Stimulated activated CD8-positive, alpha-beta memory T cell treated with anti-CD3 and anti-CD28 coated beads, Interleukin-7, amount 100 ng/mL, for 24 hours (primary cell): ENCODE results near the gene ZNF546.
"Not testable (repeated sequence)": the region's sequence is repeated elsewhere in the genome, so short reads cannot be mapped to it uniquely, and the experiment has no call there.

ENCODE experiments used
- DNase-seq: peaks from one replicate; pipeline ENCODE4 v3.0.0-alpha.2; 2020; ENCODE audit warnings: low read depth

Gene ZNF546

DNA sequence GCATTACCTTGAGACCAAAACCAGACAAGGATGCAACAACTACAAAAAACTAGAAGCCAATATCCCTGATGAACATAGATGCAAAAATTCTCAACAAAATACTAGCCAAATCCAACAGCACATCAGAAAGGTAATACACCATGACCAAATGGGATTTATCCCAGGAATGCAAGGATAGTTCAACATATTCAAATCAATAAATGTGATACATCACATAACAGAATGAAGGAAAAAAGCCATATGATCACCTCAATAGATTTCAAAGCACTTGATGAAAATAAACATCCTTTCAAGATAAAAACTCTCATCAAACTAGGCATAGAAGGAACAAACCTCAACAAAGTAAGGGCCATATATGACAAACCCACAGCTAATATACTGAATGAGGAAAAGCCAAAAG is 10.2 kb upstream of the ZNF546 start:
- DNase-seq: no peak

DNA sequence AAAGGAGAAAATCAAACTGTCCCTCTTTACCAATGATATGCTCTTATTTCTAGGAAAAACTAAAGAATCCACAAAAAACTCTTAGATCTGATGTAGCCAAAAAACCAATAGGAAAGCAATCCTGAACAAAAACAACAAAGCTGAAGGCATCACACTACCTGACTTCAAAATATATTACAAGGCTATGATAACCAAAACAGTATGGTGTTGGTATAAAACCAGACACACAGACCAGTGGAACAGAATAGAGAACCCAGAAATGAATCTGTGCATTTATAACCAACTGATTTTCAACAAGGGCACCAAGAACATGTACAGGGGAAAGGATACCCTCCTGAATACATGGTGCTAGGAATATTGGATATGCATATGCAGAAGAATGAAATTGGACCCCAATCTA is 9.7 kb upstream of the ZNF546 start:
- DNase-seq: no peak

DNA sequence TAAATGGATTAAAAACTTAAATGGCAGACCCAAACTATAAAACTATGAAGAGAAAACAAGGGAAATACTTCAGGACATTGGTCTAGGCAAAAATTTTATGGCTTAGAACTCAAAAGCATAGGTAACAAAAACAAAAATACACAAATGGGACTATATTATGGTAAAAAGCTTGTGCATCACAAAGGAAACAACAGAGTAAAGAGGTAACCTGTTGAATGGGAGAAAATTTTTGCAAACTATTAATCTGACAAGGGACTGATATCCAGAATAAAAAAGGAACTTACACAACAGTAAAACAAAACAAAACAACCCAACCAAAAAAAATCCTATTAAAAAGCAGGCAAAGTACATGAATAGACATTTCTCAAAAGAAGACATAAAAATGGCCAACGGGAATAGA is 9.3 kb upstream of the ZNF546 start:
- DNase-seq: no peak

DNA sequence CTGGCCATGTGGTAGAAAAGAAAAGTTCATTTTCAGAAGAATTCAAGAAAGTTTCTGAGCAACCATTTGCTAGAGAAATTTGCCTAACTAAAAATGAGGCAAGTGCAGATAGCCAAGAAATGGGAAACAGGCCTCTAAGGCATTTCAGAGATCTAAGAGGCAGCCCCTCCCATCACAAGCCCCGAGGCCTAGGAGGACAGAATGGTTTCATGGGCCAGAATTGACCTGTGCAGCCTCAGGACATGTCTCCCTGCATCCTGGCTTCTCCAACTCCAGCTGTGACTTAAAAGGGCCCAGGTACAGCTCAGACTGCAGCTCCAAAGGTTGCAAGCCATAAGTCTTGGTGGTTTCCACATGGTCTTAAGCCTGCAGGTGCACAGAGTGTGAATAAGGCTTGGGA is 3.3 kb upstream of the ZNF546 start:
- no peak for DNase-seq

DNA sequence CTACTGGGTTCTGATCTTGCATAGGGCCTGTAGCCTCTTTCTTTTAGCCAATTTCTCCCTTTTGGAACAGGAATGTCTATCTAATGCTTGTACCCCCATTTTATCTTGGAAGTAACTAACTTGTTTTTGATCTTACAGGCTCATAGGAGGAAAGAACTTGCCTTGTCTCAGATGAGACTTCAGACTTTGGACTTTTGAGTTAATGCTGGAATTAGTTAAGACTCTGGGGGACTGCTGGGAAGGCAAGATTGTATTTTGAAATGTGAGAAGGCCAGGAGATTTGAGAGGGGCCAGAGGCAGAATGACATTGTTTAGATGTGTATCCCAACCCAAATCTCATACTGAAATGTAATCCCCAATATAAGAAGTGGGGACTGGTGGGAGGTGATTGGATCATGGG is 2.5 kb upstream of the ZNF546 start:
- no peak for DNase-seq

DNA sequence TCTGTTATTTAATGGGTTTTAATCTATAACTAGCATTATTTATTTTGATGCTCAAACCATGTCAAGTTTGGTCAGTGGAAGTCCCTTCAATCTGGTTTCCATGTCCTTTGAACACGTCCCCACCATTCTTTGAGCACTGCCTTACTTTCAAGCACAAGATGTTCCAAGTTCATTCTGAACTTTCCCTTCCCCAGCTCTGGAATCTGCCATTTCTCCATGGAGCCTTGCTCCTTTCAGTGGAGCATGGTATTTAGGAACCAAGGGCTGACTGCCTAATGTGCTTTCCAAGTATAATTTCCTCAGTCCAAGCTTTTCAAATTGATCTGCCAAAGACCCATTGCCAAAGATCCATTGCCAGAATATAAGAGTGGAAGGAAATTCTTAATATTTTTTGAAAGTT is 1.1 kb upstream of the ZNF546 start:
- no peak for DNase-seq

DNA sequence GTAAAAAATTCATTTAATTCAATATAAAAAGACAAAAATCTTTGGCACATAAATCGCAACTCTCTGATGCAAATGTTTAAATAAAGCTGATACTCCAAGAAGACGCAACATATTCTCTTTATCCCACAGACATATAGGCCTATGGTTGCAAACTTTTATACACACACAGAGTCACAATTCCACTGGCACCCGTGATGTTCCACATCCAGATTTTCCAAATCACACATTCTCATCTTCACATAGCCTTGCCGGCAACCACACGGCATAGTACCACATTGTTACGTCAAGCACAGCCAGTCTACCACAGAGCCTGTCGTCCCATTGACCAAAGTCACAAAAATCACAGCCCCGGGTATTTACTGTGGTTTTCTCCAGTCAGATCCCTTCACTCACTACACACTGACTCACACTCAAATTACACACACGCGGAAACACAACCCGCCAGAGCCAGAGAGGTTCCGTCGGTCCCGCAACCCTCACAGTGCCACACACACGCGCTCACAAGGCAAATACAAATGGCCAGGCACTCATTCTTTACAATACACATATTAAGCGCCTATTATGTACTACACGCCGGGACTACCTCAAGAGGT is 546 bp upstream of the ZNF546 start:
- no peak for DNase-seq

DNA sequence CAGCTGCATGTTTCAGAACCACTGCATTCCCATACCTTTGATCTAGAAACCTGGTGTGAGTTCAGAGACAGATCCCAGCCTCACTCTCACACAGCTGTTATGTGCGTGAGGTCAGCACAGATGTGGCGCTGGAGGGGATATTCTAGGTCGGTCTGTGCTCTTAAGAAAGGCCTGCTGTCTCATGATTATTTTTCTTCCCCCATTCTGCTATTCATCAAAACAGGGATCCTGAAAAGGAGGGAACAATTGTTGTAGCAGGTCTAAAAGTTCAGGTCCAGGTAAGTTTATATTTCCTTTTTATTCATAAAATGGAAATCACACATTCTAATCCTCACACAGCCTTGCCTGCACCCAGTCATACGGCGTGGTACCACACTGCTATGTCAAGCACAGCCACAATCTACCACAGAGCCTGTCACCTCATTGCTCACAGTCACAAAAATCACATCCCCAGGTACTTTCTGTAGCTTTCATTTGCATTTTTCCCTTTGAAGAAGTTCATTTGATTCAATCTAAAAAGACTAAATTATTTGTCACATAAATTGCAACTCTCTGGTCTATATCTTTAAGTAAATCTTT is 867 bp downstream of the ZNF546 start:
- DNase-seq: no peak

DNA sequence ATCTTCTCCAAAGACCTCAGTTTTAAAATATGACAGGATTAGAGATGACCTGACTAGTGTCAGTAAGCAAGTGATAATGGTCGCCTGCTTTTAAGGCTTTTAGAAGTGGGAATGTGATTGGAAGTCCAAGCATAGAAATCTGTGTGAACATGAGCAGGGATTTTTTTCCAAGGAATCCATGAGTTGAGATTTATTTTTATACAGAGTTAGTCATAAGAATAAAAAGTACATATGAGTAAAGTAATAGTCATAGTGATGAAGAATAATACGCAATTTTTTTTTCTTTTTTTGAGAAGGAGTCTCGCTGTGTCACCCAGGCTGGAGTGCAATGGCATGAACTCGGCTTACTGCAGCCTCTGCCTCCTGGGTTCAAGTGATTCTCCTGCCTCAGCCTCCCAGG is 1.6 kb downstream of the ZNF546 start:
- DNase-seq: no peak

DNA sequence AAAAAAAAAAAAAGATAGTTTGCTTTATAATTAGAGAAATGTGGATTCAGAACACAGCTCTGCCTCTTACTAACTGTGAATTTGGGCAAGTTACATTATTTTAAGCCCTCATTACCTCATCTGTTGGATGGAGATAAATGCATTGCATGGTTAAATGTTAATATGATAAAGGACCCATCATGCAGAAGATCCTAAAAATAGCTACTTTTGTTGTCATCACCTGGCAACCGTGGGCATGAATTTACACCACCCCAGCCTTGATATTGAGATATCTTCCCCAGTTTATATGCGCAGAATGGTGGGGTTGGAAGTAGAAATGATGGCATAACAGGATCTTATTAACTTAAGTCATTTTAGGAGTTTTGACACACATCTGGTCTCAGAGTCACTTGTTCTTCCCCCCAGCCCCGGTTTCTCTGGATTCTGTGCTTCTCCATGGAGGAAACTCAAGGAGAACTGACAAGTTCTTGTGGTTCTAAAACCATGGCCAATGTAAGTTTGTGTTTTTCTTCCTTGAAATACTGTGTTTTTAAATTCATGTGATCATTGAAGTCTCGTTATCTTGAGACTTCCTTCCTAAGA is 8.9 kb downstream of the ZNF546 start:
- no peak for DNase-seq

DNA sequence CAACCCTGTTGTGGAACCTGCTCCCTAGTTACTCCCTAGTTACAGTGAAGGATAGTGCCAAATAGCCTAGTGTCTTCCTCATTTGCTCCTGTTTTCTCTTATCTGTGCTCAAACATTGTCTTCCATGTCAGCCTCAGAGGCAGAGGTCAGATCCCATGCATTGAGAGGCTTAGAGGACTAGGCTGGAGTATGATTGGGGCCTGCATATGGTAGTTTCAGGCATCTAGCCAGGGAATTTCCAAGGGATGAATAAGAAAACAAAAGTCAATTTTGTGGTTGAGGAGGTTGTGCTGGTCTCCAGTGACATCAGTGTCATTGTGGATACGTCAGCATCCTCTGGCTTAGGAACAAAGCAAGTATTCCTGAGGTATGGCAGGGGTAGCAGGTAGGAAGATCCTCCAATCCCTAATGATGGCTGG is 9.4 kb downstream of the ZNF546 start:
- no peak for DNase-seq

DNA sequence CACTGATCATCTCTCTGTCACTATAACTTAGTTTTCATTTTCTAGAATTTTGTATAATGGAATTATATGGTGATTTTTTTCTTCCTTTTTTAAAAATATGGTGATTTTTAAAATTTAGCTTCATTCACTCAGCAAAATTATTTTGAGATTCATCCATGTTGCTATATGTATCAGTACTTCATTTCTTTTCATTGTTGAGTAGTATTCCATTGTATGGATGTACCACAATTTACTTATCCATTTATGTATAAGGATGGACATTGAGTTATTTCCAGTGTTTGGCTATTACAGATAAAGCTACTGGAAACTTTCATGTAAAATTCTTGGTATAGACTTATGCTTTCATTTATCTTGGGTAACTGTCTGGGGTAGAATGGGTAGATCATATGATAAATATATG is 12.8 kb downstream of the ZNF546 start:
- no peak for DNase-seq

DNA sequence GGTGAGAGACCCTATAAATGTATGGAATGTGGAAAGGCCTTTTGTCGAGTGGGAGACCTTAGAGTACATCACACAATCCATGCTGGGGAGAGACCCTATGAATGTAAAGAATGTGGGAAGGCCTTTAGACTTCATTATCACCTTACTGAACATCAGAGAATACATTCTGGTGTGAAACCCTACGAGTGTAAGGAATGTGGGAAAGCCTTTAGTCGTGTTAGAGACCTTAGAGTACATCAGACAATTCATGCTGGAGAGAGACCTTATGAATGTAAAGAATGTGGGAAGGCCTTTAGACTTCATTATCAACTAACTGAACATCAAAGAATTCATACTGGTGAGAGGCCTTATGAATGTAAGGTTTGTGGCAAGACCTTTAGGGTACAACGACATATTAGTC is 17.1 kb downstream of the ZNF546 start:
- no peak for DNase-seq

DNA sequence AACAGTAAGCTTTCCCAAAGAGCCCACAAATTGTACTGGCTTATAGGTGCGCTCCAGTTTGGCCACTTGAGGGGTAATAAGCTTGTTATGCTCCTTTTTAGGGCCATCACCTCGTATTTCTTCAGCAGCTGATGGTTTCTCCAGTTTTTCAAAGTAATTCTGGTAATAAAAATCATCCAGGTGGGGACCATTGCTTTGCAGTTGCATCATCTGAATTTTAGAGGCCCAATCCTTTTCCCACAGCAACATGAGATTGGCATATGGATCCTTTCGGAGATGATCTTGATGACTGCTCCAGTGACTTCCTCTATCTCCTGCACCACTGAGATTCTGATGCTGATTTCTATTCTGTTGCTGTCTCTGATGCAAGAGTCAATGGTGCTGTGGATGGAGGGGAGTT is 27.1 kb downstream of the ZNF546 start:
- DNase-seq: no peak

DNA sequence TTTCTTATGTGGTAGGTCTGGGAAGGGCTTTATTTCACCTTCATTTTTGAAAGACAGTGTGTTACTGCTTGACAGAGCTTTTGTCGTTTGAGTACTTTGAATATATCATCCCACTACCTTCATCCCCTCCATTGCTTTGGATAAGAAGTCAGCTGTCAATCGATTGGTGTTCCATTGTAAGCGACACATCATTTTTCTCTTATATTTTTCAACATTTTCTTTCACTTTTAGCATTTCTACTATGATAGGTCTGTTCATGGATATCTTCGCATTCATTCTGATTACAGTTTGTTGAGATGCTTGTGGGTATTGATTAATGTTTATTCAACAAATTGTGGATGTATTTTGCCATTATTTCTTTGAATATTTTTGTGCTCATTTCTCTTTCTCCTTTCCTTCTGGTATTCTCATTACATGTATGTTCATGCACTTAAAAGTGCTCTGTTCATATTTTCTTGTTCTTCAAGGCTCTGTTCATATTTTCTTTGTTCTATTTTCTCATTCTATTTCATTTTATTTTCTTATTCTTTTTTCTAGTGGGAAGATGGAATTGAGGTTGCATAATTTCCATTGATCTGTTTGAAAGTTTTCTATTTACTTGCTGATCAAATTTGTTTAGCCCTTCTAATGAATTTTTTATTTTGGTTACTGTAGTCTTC is 29.2 kb downstream of the ZNF546 start:
- DNase-seq: no peak

DNA sequence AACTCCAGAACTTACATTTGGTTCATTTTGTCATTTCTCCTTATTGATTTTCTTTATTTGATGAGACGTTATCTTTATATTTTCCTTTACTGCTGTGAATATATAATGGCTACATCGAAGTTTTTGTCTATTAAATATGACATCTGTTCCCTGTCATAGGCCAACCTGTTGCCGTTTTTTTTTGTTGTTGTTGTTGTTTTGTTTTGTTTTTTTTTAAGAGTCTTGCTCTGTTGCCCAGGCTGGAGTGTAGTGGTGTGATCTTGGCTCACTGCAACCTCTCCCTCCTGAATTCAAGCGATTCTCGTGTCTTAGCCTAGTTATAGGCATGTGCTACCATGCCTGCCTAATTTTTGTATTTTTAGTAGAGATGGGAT is 29.7 kb downstream of the ZNF546 start:
- no peak for DNase-seq

DNA sequence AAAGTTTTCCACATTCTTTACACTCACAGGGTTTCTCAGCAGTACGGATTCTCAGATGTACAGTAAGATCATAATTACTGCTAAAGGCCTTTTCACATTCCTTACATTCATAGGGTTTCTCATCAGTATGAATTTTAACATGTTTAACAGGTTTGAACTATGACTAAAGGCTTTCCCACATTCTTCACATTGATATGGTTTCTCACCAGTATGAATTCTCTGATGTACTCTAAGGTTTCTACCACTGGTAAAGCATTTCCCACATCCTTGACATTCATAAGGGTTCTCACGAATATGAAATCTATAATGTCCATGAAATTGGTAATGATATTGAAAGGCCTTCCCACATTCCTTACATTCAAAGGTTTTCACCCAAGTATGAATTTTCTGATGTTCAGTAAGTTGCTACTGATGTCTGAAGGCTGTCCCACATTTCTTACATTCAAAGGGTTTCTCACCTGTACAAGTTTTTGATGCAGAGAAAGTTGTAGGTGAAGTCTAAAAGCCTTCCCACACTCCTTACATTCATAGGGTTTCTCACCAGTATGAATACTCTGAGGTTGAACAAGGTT is 37.2 kb downstream of the ZNF546 start:
- no peak for DNase-seq

DNA sequence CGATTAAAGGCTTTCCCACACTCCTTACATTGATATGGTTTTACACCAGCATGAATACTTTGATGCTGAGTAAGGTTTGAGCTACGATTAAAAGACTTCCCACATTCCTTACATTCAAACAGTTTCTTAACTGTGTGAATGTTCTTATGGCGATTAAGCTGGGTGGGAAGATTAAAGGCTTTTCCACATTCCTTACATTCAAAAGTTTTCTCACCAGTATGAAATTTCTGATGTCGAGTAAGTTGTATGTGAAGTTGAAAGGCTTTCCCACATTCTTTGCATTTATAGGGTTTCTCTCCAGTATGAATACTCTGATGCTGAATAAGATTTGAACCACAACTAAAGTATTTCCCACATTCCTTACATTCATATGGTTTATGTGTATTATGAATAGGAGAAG is 39.1 kb downstream of the ZNF546 start:
- no peak for DNase-seq

DNA sequence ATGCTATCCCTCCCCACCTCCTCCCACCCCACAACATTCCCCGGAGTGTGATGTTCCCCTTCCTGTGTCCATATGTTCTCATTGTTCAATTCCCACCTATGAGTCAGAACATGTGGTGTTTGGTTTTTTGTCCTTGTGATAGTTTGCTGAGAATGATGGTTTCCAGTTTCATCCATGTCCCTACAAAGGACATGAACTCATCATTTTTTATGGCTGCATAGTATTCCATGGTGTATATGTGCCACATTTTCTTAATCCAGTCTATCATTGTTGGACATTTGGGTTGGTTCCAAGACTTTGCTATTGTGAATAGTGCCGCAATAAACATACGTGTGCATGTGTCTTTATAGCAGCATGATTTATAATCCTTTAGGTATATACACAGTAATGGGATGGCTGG is 41.2 kb downstream of the ZNF546 start:
- not testable (repeated sequence) for DNase-seq

DNA sequence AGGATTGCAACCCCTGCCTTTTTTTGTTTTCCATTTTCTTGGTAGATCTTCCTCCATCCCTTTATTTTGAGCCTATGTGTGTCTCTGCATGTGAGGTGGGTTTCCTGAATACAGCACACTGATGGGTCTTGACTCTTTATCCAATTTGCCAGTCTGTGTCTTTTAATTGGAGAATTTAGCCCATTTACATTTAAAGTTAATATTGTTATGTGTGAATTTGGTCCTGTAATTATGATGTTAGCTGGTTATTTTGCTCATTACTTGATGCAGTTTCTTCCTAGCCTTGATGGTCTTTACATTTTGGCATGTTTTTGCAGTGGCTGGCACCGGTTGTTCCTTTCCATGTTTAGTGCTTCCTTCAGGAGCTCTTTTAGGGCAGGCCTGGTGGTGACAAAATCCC is 44.9 kb downstream of the ZNF546 start:
- DNase-seq: not testable (repeated sequence)

DNA sequence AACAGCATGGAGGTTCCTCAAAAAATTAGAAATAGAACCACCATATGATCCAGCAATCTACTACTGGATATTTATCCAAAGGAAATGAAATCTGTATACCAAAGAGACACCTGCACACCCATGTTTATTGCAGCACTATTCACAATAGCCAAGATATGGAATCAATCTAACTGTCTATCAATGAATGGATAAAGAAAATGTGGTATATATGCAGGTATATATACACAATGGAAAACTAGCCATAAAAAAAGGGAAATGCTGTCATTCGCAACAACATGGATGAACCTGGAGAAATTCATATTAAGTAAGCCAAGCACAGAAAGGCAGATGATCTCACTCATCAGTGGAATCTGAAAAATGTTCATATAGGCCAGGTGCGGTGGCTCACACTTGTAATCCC is 56.6 kb downstream of the ZNF546 start:
- DNase-seq: no peak

DNA sequence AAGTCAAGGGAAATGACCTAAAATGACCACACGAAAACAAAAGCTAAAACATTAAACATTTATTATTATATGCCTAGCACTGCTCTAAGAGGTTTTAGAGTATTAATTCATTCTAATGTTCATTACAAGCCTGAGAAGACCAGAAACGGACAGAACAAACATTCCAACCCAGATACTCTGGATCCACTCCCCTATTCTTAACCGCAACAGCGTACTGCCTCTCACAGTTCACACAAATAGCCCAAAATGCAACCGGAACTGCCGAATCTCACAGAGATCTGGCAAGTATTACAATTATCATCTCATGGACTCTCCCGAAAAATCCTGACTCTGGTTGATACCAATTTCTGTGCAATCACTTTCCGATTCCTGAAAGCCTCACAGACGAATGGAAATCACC is 57.8 kb downstream of the ZNF546 start:
- no peak for DNase-seq

DNA sequence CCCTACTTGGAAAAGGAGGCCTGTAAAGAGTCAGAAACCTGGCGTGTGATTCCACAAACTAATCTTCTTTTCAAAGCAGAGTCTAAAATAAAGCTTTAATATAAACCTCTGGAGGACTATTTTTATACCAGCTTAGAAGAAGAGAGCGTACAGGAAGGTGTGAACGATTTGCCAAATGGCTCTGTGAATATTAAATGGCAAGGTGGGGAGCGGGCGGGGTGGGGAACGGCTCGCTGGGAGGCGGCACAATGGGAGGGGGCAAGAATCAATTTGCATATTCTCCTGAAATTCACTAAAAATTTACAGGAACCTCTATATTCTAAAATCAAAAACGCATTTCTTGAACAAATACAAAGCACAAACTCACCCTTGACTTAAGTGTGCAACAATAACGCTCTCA is 58.2 kb downstream of the ZNF546 start:
- no peak for DNase-seq
